HG02763 (cell line): ENCODE results near the gene SBK2.
"Not testable (repeated sequence)": the region's sequence is repeated elsewhere in the genome, so short reads cannot be mapped to it uniquely, and the experiment has no call there.

ENCODE experiments used
- ATAC-seq: cut with Tn5 transposase; IDR thresholded peaks from one replicate; pipeline ENCODE4 v1.9.1; 2021; ENCODE audit warnings: mild to moderate bottlenecking, moderate library complexity; ENCODE audit not compliant: unreplicated experiment

The SBK2 gene

DNA sequence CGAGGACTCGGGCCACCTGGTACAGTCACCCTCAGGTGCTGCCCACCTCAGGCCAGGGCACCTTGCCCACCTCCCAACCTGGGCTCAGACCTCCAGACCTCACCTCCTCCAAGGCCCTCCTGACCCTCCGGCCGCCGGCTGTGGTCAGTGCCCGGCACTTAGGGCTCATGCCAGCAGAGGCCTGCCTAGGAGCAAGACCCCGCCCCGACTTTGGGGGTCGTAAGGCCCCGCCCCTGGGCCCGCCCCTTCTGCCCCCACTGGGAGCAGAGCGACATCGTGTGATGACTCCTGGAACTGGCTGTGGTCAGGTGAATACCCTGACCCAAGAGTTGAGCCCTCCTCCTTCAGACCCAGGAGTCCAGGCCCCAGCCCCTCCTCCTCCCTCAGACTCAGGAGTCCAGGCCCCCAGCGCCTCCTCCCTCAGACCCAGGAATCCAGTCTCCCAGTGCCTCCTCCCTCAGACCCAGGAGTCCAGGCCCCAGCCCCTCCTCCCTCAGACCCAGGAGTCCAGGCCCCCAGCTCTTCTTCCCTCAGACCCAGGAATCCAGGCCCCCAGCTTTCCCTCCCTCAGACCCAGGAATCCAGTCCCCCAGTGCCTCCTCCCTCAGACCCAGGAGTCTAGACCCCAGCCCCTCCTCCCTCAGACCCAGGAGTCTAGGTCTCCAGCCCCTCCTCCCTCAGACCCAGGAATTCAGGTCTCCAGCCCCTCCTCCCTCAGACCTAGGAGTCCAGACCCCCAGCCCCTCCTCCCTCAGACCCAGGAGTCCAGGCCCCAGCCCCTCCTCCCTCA, at the start of gene SBK2:
TSS of gene SBK2 (minus strand) at position 183 of the 790 bp plus-strand sequence. CDS start 839 bp downstream, outside the sequence.
- no peak for ATAC-seq

- no peak for ATAC-seq
Measured at GRCh38 chr19:55585658-55586339, 48.9 kb upstream of the SBK2 start.

GRCh38 chr19:55584871-55585270, 47.9 kb upstream of the SBK2 start:
- no peak for ATAC-seq

DNA sequence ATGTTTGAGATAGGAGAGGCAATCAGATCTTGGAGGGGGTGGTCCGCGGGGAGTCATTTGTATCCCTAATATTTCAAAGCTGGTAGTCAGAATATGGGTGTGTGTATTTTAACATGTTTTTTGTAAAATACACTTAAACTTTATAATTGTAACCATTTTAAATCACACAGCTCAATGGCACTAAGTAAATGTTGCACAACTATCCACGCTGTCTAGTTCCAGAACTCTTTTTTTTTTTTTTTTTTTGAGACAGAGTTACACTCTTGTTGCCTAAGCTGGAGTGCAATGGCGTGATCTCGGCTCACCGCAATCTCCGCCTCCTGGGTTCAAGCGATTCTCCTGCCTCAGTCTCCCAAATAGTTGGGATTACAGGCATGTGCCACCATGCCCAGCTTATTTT, 47.0 kb upstream of the SBK2 start:
- ATAC-seq: not testable (repeated sequence)

- ATAC-seq: not testable (repeated sequence)
Measured at GRCh38 chr19:55582284-55582683, 45.4 kb upstream of the SBK2 start.

DNA sequence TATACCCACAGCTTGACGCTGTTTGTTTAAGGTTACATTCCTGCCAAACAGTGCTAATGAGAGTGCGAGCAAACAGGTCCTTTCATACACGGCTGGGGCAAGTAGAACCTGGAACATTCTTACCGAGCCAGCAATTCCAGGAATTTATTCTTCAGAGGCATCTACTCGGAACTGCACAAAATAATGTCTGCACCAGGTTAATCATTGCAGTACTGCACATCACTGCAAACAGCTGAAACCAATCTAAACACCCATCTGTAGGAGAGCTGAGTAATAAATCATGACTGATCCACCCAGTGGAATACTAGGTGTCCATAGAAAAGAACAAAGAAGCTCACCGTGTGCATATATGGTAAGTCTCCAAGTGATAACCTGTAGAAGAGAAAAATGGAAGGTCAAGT, 44.9 kb upstream of the SBK2 start:
- ATAC-seq: no peak

DNA sequence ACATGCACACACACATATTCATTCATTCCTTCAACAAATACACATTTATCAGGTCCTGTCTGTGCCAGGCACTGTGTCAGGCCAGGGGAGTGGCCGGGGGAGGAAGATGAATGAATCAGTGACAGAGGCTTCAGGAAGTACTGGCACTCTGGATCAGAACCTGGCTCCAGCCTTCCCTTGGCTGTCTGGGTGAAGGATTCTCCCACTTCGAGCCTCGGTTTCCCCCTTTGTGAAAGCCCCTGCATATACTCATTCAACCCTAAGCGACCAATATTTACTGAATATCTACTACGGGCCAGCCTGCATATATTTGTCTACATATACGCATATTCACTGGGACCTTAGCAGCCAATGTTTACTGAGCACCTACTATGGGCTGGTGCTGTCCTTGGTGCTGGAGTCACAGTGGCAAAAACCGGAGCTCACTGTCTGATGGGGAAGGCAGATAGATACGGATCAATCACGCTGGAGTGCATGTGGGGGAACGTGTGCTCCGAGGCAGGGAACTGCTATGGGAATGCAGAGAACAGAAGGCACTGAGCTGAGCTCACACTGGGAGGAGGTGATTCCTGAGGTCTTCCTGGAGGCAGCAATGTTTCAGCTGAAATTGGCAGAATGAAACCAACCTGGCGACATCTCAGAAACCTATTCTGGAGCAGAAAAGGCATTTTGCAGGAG, 44.4 kb upstream of the SBK2 start:
- no peak for ATAC-seq

DNA sequence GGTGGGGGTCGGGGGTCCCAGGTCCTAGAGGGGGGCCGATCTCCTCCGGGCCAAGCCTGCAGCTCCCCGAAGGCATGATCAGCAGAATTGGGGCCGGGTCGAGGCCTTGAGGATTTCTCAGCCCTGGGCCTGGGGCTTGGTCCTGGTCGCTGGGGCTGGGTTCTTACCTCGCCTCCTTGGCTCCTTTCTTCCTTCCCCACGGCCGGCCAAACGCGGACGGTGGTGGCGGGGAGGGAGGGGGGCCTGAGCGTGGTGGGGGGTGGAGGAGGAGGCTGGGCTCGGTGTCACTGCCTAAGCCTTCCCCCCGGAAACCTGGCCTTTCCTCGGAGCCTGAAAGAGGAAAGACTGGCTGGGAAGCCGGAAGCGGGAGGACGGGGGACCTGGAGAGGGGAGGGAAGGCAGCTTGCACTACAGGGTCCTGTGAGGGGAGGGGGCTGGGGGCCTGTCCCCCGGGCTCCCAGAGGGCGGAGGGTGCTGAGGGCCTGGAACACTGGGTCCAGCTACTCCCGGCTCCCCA, 43.8 kb upstream of the SBK2 start, which contains the start of gene ZNF579:
TSS of gene ZNF579 (minus strand) at position 221 of the 517 bp plus-strand sequence. CDS start 1,209 bp downstream, outside the sequence.
- ATAC-seq: peak; percentile 44

GRCh38 chr19:55579766-55580621, 43.1 kb upstream of the SBK2 start:
- no peak for ATAC-seq

- ATAC-seq: no peak
Measured at GRCh38 chr19:55578761-55579747, 42.1 kb upstream of the SBK2 start.

- no peak for ATAC-seq
Measured at GRCh38 chr19:55578031-55578760, 41.3 kb upstream of the SBK2 start.

DNA sequence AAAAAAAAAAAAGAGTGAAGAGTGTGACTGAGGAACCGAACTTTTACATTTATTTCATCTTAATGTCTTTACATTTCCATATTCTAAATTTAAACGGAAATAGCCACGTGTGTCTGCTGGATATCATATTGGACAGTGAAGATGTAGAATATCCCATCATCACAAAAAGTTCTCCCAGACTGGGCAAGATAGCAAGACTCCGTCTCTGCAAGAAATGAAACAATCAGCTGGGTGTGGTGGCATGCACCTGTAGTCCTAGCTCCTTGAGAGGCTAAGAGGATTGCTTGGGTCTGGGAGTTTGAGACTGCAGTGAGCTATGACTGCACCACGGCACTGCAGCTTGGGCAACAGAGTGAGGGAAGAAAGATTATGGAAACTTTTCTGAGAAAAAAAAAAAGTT, 39.8 kb upstream of the SBK2 start:
- no peak for ATAC-seq

GRCh38 chr19:55573929-55574328, 37.0 kb upstream of the SBK2 start:
- not testable (repeated sequence) for ATAC-seq

- not testable (repeated sequence) for ATAC-seq
Measured at GRCh38 chr19:55569477-55569876, 32.5 kb upstream of the SBK2 start.

GRCh38 chr19:55567708-55568328, 30.9 kb upstream of the SBK2 start:
- no peak for ATAC-seq

- no peak for ATAC-seq
Measured at GRCh38 chr19:55566823-55567222, 29.9 kb upstream of the SBK2 start.

DNA sequence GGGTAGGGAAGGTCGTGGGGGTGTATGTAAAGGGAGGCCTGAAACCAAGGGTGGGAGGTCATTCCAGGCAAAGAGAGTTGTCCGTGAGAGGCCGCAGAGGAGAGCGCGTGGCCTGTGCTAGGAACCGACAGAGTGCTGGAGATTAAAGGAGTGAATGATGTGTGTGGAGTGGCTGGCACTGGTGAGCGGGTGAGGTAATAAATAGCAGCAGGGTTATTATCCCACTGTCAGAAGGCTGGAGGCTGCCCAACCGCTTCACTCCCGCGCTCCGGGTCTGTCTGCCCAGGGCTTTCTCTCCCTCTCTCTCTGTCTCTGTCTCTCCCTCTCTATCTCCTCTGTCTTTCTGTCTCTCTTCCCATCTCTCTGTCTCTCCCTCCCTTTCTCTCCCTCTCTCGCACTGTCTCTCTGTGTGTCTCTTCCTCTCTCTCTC, 26.3 kb upstream of the SBK2 start:
- ATAC-seq: no peak

- ATAC-seq: no peak
Measured at GRCh38 chr19:55559684-55560083, 22.8 kb upstream of the SBK2 start.
